GM13977 (cell line): Measurements from ENCODE around the gene ADK.

Experiments
- DNase-seq: peaks from one replicate; pipeline ENCODE4 v3.0.0; 2012; ENCODE audit warnings: low spot score
- in situ Hi-C: fragments of 300-500 bp; cut with MboI; formaldehyde crosslinking; loops from one replicate; pipeline ENCODE4 v1.12.0; 2022; ENCODE audit warnings: low sequenced_read_pairs, low pct_unique_long_range_greater_than_20kb, mixed read lengths, inconsistent platforms; ENCODE audit not compliant: unreplicated experiment
- TF ChIP-seq, protein P1 (sequence below): IDR thresholded peaks from 2 replicates; pipeline ENCODE4 v1.5.1; 2012; ENCODE audit warnings: mild to moderate bottlenecking, control low read depth; ENCODE audit not compliant: insufficient read depth; ENCODE audit errors: extremely low read depth, missing control alignments

The ADK gene

DNA sequence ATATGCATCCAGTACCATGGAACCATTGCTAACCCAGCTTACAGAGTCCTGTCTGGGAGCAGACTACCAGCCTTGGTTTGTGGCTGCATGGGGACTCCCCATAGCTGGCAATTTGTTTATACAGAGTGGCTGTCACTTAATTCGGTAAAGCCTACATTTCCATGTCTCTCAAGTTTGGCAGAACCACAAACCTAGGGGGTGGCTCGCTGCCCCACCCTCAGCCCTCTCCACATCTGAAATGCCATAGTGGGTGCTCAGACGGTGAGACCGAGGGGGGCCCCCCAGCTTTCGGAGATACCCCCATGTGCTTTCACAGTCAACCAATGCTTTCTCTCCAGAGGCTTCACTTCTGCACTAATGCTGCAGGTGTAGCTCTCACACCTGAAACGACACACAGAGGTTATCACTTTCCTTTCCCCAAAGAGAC lies 599.8 kb downstream of the ADK start:
- in situ Hi-C loops: no loop called here
- DNase-seq: peak; percentile 37
- TF ChIP-seq, protein P1, sequence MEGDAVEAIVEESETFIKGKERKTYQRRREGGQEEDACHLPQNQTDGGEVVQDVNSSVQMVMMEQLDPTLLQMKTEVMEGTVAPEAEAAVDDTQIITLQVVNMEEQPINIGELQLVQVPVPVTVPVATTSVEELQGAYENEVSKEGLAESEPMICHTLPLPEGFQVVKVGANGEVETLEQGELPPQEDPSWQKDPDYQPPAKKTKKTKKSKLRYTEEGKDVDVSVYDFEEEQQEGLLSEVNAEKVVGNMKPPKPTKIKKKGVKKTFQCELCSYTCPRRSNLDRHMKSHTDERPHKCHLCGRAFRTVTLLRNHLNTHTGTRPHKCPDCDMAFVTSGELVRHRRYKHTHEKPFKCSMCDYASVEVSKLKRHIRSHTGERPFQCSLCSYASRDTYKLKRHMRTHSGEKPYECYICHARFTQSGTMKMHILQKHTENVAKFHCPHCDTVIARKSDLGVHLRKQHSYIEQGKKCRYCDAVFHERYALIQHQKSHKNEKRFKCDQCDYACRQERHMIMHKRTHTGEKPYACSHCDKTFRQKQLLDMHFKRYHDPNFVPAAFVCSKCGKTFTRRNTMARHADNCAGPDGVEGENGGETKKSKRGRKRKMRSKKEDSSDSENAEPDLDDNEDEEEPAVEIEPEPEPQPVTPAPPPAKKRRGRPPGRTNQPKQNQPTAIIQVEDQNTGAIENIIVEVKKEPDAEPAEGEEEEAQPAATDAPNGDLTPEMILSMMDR: peak; percentile 38

DNA sequence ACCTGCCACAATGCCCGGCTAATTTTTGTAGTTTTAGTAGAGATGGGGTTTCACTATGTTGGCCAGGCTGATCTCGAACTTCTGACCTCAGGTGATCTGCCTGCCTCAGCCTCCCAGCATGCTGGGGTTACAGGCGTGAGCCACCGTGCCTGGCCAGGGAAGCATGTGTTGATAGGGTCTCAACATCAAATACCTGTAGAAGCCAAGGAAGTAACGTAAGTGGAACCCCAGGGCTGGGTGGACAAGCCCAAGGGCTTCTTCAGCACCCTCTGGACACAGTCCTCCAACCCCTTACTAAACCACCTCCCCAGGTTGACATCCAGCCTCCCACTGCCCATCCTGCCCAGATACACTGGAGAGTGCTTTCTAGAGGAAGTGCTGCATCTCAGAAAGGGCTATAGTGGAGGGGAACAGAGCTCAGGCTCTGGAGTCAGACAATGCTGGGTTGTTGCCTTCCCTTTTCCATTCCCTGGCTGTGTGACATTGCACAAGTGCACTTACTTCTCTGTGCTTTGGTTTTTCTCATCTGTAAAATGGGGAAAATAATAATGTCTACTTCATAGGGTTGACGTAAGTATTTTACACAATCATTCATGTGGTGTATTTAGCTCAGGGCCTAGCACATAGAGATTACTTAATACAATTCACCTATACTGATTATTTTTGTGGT lies 601.5 kb downstream of the ADK start:
- DNase-seq: no peak
- TF ChIP-seq, protein P1: no peak
- in situ Hi-C loops: no loop called here

DNA sequence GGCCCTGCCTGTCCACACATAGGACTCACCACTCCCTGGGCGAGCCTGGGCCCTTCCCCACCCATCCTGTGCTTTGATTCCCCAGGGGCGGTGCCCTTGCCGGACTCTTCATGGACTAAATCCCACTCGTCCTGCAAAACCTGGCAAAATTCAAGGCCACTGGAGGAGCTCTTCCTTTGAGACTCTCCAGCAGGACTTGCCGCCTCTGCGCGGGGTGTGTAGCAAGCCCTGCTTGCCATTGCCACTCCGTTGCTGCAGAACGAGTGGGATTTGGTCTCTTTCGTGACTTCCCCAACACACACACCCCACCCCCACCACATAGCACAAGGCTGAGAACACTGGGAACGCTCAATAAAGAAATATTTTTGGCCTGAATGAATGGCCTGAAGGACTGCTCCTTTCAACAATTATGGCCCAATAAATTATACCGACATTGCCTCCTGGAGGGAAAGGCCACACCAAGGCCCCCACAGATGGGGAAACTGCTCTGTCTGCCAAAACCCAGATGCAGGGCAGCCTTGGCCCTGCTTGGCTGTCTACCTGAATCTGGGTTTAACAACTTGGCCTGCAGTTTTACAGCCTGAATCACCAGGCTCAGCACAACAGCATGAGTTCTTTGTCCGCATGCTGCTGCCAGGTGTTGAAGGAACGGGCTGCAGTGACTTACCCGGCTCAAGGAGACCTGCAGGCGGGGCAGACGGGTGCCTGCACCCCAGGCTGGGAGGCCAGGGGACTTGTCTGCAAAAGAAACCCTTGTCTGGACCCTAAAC lies 602.6 kb downstream of the ADK start:
- in situ Hi-C loops: no loop called here
- DNase-seq: no peak

DNA sequence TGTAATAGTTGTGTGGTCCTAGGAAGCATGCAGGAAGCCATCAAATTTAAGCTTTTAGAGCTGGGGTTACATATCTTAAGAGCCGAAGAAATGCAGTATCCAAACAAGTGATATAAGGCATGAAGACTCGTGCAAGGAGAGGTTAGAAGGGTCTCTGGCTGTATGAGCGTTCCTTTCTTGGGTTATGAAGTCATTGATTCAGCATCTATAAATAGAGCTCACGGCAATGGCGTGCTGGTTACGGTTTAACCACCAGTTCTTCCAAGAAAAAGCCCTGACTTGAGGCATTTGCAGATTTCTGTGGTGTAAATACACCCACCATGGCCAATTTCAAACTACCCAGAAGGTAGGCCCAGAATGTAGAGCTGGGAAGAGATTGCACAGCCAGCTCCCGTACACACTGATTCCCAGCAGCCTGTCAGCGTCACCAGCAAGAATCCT lies 603.4 kb downstream of the ADK start:
- in situ Hi-C loops: no loop called here
- TF ChIP-seq, protein P1: no peak
- no peak for DNase-seq

More for the DNA sequence above, 602.6 kb downstream of the ADK start:
- TF ChIP-seq, protein P1: no peak

DNA sequence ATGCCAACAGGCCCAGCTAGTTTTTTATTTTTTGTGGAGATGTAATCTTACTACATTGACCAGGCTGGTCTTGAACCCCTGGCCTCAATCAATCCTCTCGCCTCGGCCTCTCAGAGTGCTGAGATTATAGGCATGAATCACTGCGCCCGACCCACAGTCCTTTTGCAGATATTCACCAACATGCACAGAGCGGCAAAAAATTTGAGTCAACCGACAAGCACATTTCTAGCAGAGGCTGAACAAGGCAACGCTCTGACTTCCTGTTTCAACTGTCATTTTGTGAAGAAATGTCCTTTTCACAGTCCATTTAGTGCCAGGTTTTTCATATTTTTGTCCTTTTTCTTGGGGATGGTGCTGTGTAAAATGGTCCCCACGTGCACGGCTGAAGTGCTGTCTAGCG lies 604.3 kb downstream of the ADK start:
- TF ChIP-seq, protein P1: no peak
- in situ Hi-C loops: no loop called here
- DNase-seq: no peak
